ENCODE results near the gene CRK.

DNA sequence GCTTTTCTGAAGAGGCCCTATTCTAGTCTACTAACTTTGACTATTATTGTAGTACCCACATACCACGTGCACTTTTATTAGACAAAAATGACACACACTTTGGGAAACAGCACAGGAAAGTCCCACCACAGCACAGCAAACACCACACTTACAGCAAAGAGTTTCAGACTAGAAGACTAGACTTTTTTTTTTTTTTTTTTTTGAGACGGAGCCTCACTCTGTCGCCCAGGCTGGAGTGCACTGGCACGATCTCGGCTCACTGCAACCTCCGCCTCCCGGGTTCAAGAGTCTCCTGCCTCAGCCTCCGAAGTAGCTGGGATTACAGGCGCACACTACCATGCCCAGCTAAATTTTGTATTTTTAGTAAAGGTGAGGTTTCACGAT is 76.1 kb downstream of the CRK start:
- TF ChIP-seq, protein P1, sequence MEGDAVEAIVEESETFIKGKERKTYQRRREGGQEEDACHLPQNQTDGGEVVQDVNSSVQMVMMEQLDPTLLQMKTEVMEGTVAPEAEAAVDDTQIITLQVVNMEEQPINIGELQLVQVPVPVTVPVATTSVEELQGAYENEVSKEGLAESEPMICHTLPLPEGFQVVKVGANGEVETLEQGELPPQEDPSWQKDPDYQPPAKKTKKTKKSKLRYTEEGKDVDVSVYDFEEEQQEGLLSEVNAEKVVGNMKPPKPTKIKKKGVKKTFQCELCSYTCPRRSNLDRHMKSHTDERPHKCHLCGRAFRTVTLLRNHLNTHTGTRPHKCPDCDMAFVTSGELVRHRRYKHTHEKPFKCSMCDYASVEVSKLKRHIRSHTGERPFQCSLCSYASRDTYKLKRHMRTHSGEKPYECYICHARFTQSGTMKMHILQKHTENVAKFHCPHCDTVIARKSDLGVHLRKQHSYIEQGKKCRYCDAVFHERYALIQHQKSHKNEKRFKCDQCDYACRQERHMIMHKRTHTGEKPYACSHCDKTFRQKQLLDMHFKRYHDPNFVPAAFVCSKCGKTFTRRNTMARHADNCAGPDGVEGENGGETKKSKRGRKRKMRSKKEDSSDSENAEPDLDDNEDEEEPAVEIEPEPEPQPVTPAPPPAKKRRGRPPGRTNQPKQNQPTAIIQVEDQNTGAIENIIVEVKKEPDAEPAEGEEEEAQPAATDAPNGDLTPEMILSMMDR (IDR thresholded peaks at IDR 0.05): no peak
- TF ChIP-seq POLR2A (IDR thresholded peaks at IDR 0.05): no peak
